ENCODE measurements around the gene CDHR2. TPM values are rescaled to one million over a fixed set of nuclear protein-coding genes. Genes with fewer than 3 reads are reported as not detected.

CDHR2 gene
- total RNA-seq, 2 donors from 2014 or later, result 1.3 TPM; not detected in 1

DNA sequence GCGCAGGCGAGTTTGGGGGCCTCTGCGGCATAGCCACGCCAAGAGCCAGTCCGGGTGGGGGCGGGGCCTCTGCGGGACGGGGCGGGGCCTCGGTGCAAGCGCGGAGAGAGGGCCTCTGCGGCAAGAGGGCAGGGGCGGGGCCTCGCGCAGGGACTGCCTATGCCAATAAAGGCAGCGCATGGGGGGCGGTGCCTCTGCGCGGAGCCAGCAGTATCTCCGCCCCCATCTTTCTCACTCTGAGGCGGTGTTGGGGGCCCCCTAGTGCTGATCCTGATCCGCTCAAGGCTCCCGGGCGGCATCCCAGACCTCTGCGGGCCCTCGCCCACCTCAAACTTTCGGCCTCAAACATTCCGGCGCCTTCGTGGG, 70.0 kb downstream of the CDHR2 start:
- TF ChIP-seq, protein P1, sequence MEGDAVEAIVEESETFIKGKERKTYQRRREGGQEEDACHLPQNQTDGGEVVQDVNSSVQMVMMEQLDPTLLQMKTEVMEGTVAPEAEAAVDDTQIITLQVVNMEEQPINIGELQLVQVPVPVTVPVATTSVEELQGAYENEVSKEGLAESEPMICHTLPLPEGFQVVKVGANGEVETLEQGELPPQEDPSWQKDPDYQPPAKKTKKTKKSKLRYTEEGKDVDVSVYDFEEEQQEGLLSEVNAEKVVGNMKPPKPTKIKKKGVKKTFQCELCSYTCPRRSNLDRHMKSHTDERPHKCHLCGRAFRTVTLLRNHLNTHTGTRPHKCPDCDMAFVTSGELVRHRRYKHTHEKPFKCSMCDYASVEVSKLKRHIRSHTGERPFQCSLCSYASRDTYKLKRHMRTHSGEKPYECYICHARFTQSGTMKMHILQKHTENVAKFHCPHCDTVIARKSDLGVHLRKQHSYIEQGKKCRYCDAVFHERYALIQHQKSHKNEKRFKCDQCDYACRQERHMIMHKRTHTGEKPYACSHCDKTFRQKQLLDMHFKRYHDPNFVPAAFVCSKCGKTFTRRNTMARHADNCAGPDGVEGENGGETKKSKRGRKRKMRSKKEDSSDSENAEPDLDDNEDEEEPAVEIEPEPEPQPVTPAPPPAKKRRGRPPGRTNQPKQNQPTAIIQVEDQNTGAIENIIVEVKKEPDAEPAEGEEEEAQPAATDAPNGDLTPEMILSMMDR (IDR thresholded peaks at IDR 0.05), result no peak
- no peak for TF ChIP-seq POLR2A (IDR thresholded peaks at IDR 0.05)
- no peak overlapping the region for H3K27ac ChIP-seq
- DNase-seq (peak; percentile 43 to 71 (median 56)), ATAC-seq (peak; percentile 54)
- H3K36me3 ChIP-seq (replicated peaks in 1 of 2; ENCODE audit: insufficient read depth in 1 of 2, low read depth in 2 of 2), result no peaks in the 10 kb centered on the region
- H3K9me3 ChIP-seq, result no peaks in the 10 kb centered on the region
- intact Hi-C loops (cut with DNase I), result no loop called here
- 3% methylated on average over 28 of the region's 31 CpGs; no CpG with 5 or more reads in 1 of the 2 donors for WGBS, 2 donors
- H3K4me1 ChIP-seq, result peaks cover 20% of the 10 kb centered on the region
- H3K27me3 ChIP-seq, result peaks cover 0 to 23% of the 10 kb centered on the region in 2 donors
- no peak overlapping the region for H3K4me3 ChIP-seq

DNA sequence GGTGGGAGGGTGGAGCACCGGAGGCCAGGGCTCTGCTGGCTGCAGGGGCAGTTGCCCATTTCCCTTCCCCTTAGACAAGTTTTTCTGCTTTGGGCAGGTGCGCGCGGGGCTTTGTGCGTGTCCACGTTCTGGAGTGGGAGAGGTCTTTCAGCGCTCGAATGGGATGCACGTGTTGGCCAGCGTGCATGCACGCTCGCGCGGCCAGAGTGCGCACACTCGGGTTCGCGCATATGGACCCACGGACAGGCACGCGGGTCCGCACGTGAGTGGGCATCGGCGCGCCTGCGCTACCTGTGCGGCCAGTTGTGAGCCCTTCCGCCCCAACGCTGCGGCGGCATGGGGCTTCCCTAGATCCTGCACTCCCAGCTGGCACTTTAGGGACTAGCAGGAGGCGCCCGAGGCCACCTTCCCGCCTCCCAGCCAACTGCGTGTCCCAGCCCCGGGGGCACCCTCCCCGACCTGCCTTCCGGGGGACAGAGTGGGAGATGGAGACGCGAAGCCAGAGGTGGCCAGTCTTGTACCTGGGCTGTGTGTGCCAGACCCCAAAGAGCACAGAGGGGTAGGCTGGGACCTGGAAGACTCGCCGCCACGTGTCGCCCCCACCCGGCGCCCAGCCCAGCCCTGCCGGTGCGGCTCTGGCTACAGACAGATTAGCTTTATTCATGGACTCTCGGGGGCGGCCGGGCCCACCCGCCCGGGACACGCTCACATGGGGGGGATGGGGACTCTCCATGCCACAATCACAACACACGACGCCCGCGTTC, 70.6 kb downstream of the CDHR2 start:
- DNase-seq, result no peak
- H3K27me3 ChIP-seq, result peaks cover 0 to 23% of the 10 kb centered on the region in 2 donors
- H3K4me1 ChIP-seq, result peaks cover 20% of the 10 kb centered on the region
- H3K27ac ChIP-seq, result no peak overlapping the region
- no peaks in the 10 kb centered on the region for H3K36me3 ChIP-seq (replicated peaks in 1 of 2; ENCODE audit: insufficient read depth in 1 of 2, low read depth in 2 of 2)
- WGBS, 2 donors, result 0 to 19% methylated on average over 4 to 49 of the region's 59 CpGs
- peak; percentile 20 for ATAC-seq
- TF ChIP-seq, protein P1 (IDR thresholded peaks at IDR 0.05), result no peak
- no peak for TF ChIP-seq POLR2A (IDR thresholded peaks at IDR 0.05)
- H3K9me3 ChIP-seq, result no peaks in the 10 kb centered on the region
- H3K4me3 ChIP-seq, result no peak overlapping the region
- intact Hi-C loops (cut with DNase I), result no loop called here

DNA sequence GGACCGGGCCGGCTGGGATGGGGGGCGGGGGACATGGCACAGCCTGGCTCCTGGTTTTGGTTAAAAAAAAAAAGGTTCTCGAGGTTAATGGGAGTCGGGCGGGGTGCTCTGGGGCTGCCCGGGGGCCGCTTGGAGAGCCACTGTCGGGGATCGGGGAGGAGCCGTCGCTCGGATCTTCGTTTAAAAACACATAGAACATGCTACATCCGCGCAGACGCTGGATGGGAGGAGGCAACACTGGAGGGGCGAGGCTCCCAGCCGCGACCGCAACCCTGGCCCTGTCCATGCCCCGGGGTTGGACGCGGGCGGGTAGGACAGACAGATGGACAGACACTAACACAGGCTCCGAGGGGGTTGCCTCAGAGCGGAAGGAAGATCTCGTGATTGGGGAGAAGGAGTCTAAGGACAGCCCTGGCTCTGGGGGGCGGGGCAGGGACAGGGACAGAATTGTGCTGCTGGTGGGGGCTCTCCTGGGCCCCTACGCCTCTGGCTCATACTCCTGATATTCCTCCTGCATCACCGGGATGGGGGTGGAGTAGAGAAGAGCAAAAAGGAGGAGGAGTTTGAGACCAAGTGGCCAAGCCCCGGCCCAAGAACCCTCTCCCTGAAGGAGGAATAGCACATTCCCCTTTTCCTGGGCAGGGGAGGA, 71.3 kb downstream of the CDHR2 start:
- WGBS, 2 donors, result 3 to 7% methylated on average over 24 to 32 of the region's 32 CpGs
- TF ChIP-seq POLR2A (IDR thresholded peaks at IDR 0.05), result no peak
- H3K27ac ChIP-seq, result no peak overlapping the region
- no peaks in the 10 kb centered on the region for H3K9me3 ChIP-seq
- peaks cover 0 to 23% of the 10 kb centered on the region in 2 donors for H3K27me3 ChIP-seq
- intact Hi-C loops (cut with DNase I), result no loop called here
- H3K4me1 ChIP-seq, result peaks cover 20% of the 10 kb centered on the region
- H3K36me3 ChIP-seq (replicated peaks in 1 of 2; ENCODE audit: insufficient read depth in 1 of 2, low read depth in 2 of 2), result no peaks in the 10 kb centered on the region
- no peak for DNase-seq
- no peak overlapping the region for H3K4me3 ChIP-seq
- no peak for ATAC-seq

DNA sequence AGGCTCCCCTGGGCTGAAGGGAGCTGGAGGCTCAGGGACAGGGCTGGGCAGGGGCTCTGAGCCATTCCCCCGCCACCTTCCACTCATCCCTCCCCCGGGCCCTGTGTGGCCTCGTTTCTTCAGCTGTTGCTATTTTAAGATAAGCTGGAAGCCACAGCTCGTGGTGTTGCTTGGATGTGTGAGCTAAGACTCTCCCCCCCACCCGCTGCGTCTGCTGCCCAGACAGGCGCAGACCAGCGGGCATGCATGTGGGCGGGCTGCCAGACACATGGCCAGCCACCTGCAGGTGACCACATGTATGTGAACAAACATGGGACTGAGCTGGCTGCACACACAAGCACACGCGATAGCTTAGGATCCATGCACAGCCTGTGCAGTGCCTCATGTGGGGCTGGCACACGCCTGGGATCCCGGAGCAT, 72.5 kb downstream of the CDHR2 start:
- intact Hi-C loops (cut with DNase I), result no loop called here
- H3K27me3 ChIP-seq, result peaks cover 0 to 23% of the 10 kb centered on the region in 2 donors
- no peaks in the 10 kb centered on the region for H3K9me3 ChIP-seq
- no peaks in the 10 kb centered on the region for H3K36me3 ChIP-seq (replicated peaks in 1 of 2; ENCODE audit: insufficient read depth in 1 of 2, low read depth in 2 of 2)
- DNase-seq, result peak in 1 of 4 donors; percentile 28
- H3K4me1 ChIP-seq, result peaks cover 20% of the 10 kb centered on the region
- TF ChIP-seq, protein P1 (IDR thresholded peaks at IDR 0.05), result no peak
- TF ChIP-seq POLR2A (IDR thresholded peaks at IDR 0.05), result no peak
- WGBS, 2 donors, result 53 to 67% methylated on average over 1 to 13 of the region's 13 CpGs
- H3K27ac ChIP-seq, result no peak overlapping the region
- H3K4me3 ChIP-seq, result no peak overlapping the region
- no peak for ATAC-seq

DNA sequence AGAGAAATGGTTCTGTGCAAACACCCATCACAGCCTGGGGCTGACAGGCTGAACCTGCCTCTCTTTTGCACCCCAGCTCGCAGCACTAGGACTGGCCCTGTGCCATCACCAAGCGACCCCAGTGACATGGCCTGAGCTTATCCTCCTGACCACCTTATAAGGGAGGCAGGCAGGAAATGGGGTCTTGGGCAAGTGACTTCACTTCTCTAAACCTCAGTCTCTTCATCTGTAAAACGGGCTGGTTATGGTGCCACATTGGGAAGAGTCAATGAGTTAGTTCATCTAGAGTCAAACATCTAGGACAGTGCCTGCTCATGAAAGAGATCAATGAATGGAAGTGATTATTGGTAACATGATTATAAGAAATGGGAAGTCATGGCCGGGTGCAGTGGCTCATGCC, 75.0 kb downstream of the CDHR2 start:
- intact Hi-C loops (cut with DNase I), result no loop called here
- H3K27ac ChIP-seq, result no peak overlapping the region
- no peak for TF ChIP-seq POLR2A (IDR thresholded peaks at IDR 0.05)
- TF ChIP-seq, protein P1 (IDR thresholded peaks at IDR 0.05), result no peak
- no peak overlapping the region for H3K4me3 ChIP-seq
- no peaks in the 10 kb centered on the region for H3K36me3 ChIP-seq (replicated peaks in 1 of 2; ENCODE audit: insufficient read depth in 1 of 2, low read depth in 2 of 2)
- H3K4me1 ChIP-seq, result peaks cover 16% of the 10 kb centered on the region
- 54 to 59% methylated on average over 3 to 4 of the region's 4 CpGs for WGBS, 2 donors
- H3K9me3 ChIP-seq, result no peaks in the 10 kb centered on the region
- ATAC-seq (no peak), DNase-seq (no peak)
- peaks cover 0 to 31% of the 10 kb centered on the region in 2 donors for H3K27me3 ChIP-seq
